Peyer's patch (tissue), 4 donors: ENCODE measurements around the gene RPGR.

Experiments
- POLR2A ChIP-seq, 2 donors: fragments of 450-650 bp; IDR thresholded peaks; one replicate each; pipeline ENCODE4 v1.5.1; 2017; ENCODE audit warnings: antibody characterized with exemption in 2 of 2, mild to moderate bottlenecking in 2 of 2, moderate library complexity in 2 of 2
- TF ChIP-seq, protein P1 (sequence below), 6 experiments: fragments of 450-650 bp in 4 of 6; fragments of 200-600 bp in 2 of 6; sonication (generic) in 1 of 6; IDR thresholded peaks; one replicate each; pipeline ENCODE4 v1.5.1; 2017 to 2019; ENCODE audit warnings: antibody characterized with exemption in 6 of 6, mild to moderate bottlenecking in 3 of 6, moderate library complexity in 1 of 6

DNA sequence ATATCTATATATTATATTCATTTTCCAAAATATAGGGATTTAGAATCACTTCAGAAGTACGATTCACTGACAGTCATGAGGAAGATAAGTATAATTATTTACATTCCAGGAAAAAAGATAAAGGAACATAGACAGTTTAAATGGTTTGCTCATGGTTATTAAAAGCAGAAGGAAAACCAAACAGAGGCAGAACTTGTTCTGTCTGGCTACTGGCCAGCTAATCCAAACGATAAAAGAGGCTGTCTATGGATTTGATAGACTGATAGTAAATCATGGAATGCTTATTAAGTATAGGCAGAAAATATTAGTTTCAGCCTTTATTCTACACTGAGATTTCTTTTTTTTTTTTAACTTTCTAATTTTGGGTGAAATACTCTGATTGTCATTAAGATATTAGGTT is 50.2 kb downstream of the RPGR start:
- TF ChIP-seq, protein P1, sequence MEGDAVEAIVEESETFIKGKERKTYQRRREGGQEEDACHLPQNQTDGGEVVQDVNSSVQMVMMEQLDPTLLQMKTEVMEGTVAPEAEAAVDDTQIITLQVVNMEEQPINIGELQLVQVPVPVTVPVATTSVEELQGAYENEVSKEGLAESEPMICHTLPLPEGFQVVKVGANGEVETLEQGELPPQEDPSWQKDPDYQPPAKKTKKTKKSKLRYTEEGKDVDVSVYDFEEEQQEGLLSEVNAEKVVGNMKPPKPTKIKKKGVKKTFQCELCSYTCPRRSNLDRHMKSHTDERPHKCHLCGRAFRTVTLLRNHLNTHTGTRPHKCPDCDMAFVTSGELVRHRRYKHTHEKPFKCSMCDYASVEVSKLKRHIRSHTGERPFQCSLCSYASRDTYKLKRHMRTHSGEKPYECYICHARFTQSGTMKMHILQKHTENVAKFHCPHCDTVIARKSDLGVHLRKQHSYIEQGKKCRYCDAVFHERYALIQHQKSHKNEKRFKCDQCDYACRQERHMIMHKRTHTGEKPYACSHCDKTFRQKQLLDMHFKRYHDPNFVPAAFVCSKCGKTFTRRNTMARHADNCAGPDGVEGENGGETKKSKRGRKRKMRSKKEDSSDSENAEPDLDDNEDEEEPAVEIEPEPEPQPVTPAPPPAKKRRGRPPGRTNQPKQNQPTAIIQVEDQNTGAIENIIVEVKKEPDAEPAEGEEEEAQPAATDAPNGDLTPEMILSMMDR (IDR thresholded peaks at IDR 0.05): no peak
- TF ChIP-seq POLR2A (IDR thresholded peaks at IDR 0.05): no peak
